Stimulated activated CD8-positive, alpha-beta memory T cell treated with anti-CD3 and anti-CD28 coated beads, Interleukin-7, amount 100 ng/mL, for 4 hours (primary cell): ENCODE data around the gene LFNG.
"Not testable (repeated sequence)": the region's sequence is repeated elsewhere in the genome, so short reads cannot be mapped to it uniquely, and the experiment has no call there.

Source experiments
- DNase-seq, 2 donors: peaks; one replicate each; pipeline ENCODE4 v3.0.0-alpha.2; 2020; ENCODE audit warnings: low read depth in 2 of 2

The LFNG gene

GRCh38 chr7:2529161-2530070 is 9.8 kb downstream of the LFNG start:
- peak in 1 of 2 donors; percentile 59 for DNase-seq

GRCh38 chr7:2530071-2530987 is 10.8 kb downstream of the LFNG start:
- DNase-seq: peak; percentile 66 to 82

- not testable (repeated sequence) for DNase-seq
These were observed 11.6 kb downstream of the LFNG start for GRCh38 chr7:2530994-2531795.

- not testable (repeated sequence) for DNase-seq
These were observed 12.2 kb downstream of the LFNG start for GRCh38 chr7:2531796-2532110.

GRCh38 chr7:2532199-2532772 is 12.7 kb downstream of the LFNG start:
- DNase-seq: not testable (repeated sequence)

GRCh38 chr7:2532816-2533215 is 13.2 kb downstream of the LFNG start:
- not testable (repeated sequence) for DNase-seq

GRCh38 chr7:2533566-2533965 is 14.0 kb downstream of the LFNG start:
- not testable (repeated sequence) for DNase-seq

GRCh38 chr7:2534214-2534613 is 14.6 kb downstream of the LFNG start:
- not testable (repeated sequence) for DNase-seq

GRCh38 chr7:2535872-2536627 is 16.5 kb downstream of the LFNG start:
- not testable (repeated sequence) for DNase-seq

- DNase-seq: no peak
These were observed 18.6 kb downstream of the LFNG start for GRCh38 chr7:2537981-2538851.

- DNase-seq: no peak
These were observed 19.7 kb downstream of the LFNG start for GRCh38 chr7:2539031-2539911.

- DNase-seq: no peak
These were observed 20.6 kb downstream of the LFNG start for GRCh38 chr7:2540133-2540532.

- DNase-seq: no peak
These were observed 21.1 kb downstream of the LFNG start for GRCh38 chr7:2540641-2541051.

GRCh38 chr7:2541291-2542010 is 21.9 kb downstream of the LFNG start:
- DNase-seq: no peak

- DNase-seq: no peak
These were observed 22.7 kb downstream of the LFNG start for GRCh38 chr7:2542011-2542915.

GRCh38 chr7:2542916-2543871 is 23.6 kb downstream of the LFNG start:
- DNase-seq: no peak
